22Rv1 (cell line): ENCODE measurements around the gene SRD5A3.

Experiments used
- CTCF ChIP-seq: fragments of 450-650 bp; IDR thresholded peaks from 2 replicates; pipeline ENCODE4 v1.5.1; 2017; ENCODE audit warnings: mild to moderate bottlenecking
- ZFX ChIP-seq: fragments of 450-650 bp; IDR thresholded peaks from 2 replicates; pipeline ENCODE4 v1.6.1; 2017; ENCODE audit warnings: antibody characterized with exemption, borderline replicate concordance

DNA sequence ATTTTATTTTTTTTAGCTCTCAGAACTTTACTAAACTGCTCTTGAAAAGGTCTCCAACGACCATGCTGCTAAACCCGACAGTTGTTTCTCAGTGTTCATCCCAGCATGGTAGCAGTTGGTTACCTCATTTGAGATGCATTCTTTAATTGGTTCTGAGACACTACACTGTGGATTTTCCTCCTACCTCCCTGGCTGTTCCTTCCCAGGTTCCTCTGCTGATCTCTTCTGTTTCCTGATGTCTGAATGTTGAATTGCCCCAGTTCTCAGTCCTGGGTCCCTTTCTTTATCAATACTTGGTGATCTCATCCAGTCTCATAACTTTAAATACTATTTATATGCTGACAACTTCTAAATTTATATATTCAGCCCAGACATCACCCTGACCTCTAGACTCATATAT lies 30.7 kb downstream of the SRD5A3 start:
- TF ChIP-seq CTCF = no peak
- no peak for TF ChIP-seq ZFX
